Ovary (tissue), 3 donors: ENCODE data around the gene MRTFA.

Experiments
- POLR2A ChIP-seq: fragments of 450-650 bp; IDR thresholded peaks from one replicate; pipeline ENCODE4 v1.6.1; 2017; ENCODE audit warnings: antibody characterized with exemption, mild to moderate bottlenecking, moderate library complexity
- TF ChIP-seq, protein P1 (sequence below), 3 donors: fragments of 450-650 bp in 2 of 3; fragments of 200-600 bp in 1 of 3; IDR thresholded peaks; one replicate each; pipeline versions ENCODE4 v1.5.1 to v1.8.0; 2016 to 2022; ENCODE audit warnings: antibody characterized with exemption in 3 of 3, mild to moderate bottlenecking in 1 of 3
- donor health status: DM: no; HTN: no; CAD: no.

- TF ChIP-seq POLR2A, result no peak
- TF ChIP-seq, protein P1, sequence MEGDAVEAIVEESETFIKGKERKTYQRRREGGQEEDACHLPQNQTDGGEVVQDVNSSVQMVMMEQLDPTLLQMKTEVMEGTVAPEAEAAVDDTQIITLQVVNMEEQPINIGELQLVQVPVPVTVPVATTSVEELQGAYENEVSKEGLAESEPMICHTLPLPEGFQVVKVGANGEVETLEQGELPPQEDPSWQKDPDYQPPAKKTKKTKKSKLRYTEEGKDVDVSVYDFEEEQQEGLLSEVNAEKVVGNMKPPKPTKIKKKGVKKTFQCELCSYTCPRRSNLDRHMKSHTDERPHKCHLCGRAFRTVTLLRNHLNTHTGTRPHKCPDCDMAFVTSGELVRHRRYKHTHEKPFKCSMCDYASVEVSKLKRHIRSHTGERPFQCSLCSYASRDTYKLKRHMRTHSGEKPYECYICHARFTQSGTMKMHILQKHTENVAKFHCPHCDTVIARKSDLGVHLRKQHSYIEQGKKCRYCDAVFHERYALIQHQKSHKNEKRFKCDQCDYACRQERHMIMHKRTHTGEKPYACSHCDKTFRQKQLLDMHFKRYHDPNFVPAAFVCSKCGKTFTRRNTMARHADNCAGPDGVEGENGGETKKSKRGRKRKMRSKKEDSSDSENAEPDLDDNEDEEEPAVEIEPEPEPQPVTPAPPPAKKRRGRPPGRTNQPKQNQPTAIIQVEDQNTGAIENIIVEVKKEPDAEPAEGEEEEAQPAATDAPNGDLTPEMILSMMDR (IDR thresholded peaks at IDR 0.05), result no peak
Measured at GRCh38 chr22:40681451-40681850, 44.9 kb upstream of the MRTFA start.
